HG03342 (cell line): ENCODE measurements around the gene SLC35F1.

Experiments
- ATAC-seq: cut with Tn5 transposase; IDR thresholded peaks from one replicate; pipeline ENCODE4 v1.9.1; 2021; ENCODE audit warnings: mild to moderate bottlenecking, moderate library complexity; ENCODE audit not compliant: unreplicated experiment

Gene SLC35F1

DNA sequence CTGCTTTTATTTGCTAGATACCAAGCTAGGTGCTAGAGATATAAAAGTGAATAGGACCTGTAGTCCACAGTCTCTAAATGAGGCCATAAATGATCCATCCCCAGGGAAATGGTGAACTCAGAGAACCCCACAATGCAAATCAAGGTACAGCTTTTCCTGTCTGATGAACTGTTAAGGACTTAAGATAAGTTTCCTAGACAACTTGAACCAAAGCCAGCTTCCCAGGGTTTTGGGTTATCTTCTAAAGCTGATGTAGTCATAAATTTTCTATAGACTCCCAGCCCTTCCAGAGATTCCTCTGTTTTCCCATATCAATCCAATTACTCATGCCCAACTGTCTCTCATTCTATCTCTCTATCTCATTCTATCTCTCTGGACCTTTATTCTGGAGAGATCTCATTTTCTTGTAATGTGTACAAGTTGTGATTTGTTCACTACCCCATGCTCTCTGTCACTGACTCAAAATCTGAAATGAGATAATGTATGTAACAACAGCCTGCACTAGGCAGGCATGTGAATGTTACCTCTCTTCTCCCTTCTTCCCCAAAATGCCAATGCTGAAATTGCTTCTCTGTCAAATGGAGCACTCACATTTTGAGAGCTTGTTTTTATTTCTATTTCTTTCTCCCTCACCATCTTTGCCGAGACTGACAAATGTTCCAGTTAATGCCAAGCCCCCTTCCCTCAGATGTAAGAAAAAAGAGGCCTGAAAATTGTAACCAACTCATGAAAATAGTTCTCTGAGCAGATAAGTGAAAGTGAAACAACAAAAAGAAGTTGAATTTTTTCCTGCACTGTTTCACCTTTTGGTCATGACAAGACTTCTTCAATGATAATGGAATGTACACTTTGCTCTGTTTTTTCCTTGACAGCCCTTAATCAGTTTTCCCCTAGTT is 279.9 kb downstream of the SLC35F1 start:
- ATAC-seq: peak; percentile 59

- peak; percentile 48 for ATAC-seq
Measured at GRCh38 chr6:118187568-118188164, 280.6 kb downstream of the SLC35F1 start.

GRCh38 chr6:118188561-118188960 is 281.5 kb downstream of the SLC35F1 start:
- no peak for ATAC-seq

GRCh38 chr6:118197539-118197938 is 290.5 kb downstream of the SLC35F1 start:
- no peak for ATAC-seq

DNA sequence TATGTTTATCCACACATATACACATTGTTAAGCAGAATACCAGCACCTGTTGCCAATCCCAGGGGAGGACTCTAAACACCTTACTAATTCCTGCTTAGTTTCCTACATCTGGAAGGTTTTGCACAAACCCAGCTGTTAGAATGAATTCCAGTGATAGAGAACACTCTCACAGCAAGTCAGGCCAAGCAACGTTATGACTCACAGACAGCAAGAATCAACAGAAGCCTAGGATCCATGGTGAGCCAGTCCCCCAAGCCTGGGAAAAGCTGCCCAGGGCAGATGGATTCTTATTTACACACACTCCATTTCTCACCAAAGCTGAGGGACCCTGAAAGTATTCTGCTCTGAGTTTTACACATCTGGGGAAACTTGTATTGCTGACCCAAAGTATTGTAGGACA is 291.7 kb downstream of the SLC35F1 start:
- ATAC-seq: no peak

GRCh38 chr6:118200160-118200559 is 293.1 kb downstream of the SLC35F1 start:
- no peak for ATAC-seq

DNA sequence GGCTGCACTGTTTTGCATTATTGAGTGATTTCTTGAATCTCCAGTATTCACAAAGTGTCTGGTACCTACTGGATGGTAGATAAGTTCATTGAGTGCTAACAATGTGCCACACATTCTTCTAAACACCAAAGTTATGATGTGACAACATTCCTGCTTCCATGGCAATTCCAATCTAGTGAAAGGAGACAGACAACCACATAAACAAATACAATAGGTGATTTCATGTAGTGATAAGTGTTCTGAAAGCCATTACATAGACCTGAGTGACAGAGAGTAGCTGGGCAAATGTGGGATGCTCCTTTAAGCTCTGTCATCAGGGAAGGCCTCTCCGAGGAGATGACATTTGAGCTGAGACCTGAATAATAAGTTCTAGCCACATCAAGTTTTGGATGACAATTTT is 295.5 kb downstream of the SLC35F1 start:
- ATAC-seq: no peak

- ATAC-seq: no peak
Measured at GRCh38 chr6:118203545-118203944, 296.5 kb downstream of the SLC35F1 start.

DNA sequence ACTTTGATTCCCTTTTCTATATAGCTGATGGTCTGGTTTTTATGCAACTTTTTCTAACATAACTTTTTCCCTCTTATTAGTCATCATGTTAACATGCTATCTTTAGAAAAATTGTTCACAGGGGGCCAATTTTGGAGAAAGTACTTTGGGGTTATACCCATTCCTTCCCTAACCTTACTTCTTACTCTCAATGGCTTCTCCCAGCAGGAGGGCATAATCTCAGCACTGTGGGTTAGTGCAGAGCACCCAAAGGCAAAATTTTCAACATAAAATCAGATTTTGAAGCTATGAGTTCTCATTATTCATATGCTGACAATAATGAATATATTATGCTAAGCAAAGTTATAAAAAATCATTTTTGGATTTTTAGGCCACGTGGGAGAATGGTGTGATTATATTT is 299.2 kb downstream of the SLC35F1 start:
- no peak for ATAC-seq

- ATAC-seq: no peak
Measured at GRCh38 chr6:118207947-118208346, 300.9 kb downstream of the SLC35F1 start.

DNA sequence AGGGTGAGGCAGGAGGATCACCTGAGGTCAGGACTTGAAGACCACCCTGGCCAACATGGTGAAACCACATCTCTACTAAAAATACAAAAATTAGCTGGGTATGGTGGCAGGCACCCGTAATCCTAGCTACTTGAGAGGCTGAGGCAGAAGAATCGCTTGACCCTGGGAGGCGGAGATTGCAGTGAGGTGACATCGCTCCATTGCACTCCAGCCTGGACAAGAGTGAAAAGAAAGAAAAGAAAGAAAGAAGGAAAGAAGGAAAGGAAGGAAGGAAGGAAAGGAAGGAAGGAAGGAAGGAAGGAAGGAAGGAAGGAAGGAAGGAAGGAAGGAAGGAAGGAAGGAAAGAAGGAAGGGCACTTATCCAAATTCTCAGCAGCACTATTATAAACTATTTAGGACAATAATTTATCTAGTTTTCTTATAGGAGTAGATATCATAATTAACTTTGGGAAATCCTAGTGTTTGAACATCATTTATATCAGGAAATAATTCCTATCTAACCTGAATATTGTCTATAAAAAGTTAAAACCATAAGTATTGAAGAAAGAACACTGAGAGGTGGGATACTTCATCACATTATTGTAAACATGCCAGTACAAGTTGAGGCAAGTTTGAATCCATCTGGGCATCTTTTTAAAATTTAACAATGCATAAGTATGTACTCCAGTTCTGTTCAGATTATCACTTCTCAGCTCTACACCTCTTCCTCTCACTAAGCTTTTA is 305.5 kb downstream of the SLC35F1 start:
- no peak for ATAC-seq

- no peak for ATAC-seq
Measured at GRCh38 chr6:118215269-118215668, 308.2 kb downstream of the SLC35F1 start.

GRCh38 chr6:118216751-118217150 is 309.7 kb downstream of the SLC35F1 start:
- ATAC-seq: no peak

DNA sequence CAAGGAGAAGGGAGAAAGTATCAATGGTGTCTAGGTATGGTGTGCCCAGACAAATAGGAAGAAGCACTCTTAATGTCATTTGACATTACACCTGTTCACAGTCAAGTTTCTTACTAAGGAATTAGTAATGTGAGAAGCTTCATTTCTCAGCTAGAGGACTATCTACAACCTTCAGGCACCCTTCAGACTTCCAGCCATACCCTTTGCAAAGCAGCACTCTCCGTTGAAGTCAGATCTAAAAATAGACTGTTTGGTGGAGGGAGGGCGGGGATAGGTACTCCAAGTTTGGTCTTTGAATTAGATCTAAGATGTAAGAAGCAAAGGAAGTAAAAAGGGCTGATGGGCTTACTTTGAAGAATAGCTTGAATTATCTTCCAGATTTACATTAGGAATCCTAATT is 311.1 kb downstream of the SLC35F1 start:
- ATAC-seq: no peak

- ATAC-seq: no peak
Measured at GRCh38 chr6:118220429-118221128, 313.5 kb downstream of the SLC35F1 start.

- ATAC-seq: no peak
Measured at GRCh38 chr6:118223316-118223715, 316.3 kb downstream of the SLC35F1 start.

DNA sequence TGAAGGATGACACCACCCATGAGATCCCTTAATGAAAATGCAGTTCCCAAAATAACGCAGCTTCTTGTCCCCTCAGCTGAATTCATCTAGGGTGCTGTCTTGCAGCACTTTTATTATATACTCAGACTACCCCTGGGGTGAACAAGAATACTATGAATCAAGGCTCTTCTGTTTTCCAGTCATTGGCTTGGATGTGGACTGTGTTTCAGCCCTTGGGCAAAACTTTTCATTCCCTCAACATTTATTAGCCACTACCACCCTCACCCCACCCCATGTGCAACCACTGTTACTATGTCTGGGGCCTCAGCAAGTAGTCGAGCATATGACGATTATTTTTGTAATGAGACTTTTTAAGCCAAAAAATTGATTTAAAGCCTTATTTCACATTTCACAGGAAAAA is 321.8 kb downstream of the SLC35F1 start:
- ATAC-seq: no peak

DNA sequence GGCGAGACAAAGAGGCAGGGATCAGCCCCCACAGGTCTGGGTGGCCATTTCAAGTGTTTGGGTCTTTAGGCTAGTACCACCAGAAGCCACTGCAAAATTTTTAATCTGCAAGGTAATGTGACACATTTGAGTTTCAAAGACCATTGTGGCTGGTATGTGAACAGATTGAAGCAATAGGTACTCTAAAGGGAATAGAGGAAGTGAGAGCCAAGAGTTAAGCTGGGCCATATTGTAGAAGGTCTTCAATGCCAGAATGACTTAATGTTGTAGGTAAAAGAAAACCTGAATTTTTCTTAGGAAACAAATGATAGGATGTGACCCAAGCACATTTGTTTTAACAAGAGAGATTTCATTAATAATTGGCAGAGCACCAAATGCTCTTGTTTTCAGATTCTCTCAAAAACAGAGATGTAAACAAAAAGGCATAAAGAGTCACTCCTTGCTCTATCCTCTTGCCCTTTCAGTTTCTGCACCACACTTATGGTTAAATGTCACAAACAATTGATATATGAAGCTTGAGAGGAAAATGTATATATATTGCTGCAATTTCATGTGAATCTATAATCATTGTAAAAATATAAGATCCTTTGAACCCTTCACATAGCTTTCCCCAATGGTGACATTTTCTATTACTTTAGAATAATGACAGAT is 333.9 kb downstream of the SLC35F1 start:
- peak; percentile 88 for ATAC-seq

GRCh38 chr6:118246406-118246805 is 339.3 kb downstream of the SLC35F1 start:
- no peak for ATAC-seq

DNA sequence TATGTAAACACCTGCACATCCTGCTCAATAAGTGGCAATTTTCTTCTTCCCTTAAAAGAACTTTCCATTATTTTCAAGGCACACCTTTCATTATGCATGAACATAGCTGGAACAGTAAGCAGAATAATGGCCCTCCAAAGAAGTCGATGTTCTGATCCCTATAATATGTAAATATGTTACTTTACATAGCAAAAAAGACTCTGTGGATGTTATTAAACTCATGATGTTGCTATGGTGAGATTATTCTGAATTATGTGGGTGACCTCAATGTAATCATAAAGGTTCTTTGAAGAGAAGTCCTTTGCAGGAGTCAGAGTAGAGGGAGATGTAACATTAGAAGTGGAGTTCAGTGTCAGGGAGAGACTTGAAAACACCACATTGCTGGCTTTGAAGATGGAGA is 341.1 kb downstream of the SLC35F1 start:
- no peak for ATAC-seq

DNA sequence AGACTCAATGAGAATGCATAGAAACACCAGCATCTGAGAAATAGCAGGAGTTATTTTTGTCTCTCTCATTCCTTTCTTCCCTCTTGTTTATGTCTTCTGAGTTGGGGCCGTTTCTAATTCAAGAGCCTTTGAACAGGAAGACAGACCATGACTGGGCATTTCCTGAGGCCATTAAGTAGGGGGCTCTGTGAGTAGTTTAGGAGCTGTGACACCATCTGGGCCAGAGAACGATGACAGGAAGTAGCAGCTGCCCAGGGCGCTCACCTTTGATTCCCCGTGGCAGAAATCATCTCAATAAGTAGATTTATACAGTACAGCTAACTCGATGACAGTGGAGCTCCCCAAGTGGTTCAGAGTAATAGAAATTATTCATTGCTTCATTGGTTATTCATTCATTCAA is 342.6 kb downstream of the SLC35F1 start:
- no peak for ATAC-seq
